GM23338 (cell line): ENCODE data around the gene ZNRF2.

ENCODE experiments used
- CREB1 ChIP-seq: fragments of 250-450 bp; sonication (Bioruptor Pico); IDR thresholded peaks from 2 replicates; pipeline ENCODE4 v1.5.0; 2020; ENCODE audit warnings: low read depth, mild to moderate bottlenecking, moderate library complexity
- EZH2 ChIP-seq: fragments of 200-600 bp; sonication (generic); IDR thresholded peaks from one replicate; pipeline ENCODE4 v1.8.0; 2017; ENCODE audit warnings: antibody characterized with exemption, mild to moderate bottlenecking, low read depth; ENCODE audit not compliant: unreplicated experiment
- EZH2phosphoT487 ChIP-seq: fragments of 200-600 bp; sonication (generic); IDR thresholded peaks from one replicate; pipeline ENCODE4 v1.8.1; 2018; ENCODE audit warnings: antibody characterized with exemption; ENCODE audit not compliant: unreplicated experiment
- JUNB ChIP-seq: IDR thresholded peaks from one replicate; pipeline ENCODE4 v1.6.1; 2016; ENCODE audit warnings: antibody characterized with exemption; ENCODE audit not compliant: unreplicated experiment
- NANOG ChIP-seq: IDR thresholded peaks from 2 replicates; pipeline ENCODE4 v1.6.1; 2016; ENCODE audit warnings: antibody characterized with exemption, borderline replicate concordance
- POLR2AphosphoS5 ChIP-seq: IDR thresholded peaks from 2 replicates; pipeline ENCODE4 v1.6.1; 2016; ENCODE audit warnings: antibody characterized with exemption, low read depth
- REST ChIP-seq: IDR thresholded peaks from one replicate; pipeline ENCODE4 v1.6.1; 2018; ENCODE audit warnings: antibody characterized with exemption; ENCODE audit not compliant: unreplicated experiment
- STAT1 ChIP-seq: IDR thresholded peaks from one replicate; pipeline ENCODE4 v1.6.1; 2016; ENCODE audit warnings: antibody characterized with exemption; ENCODE audit not compliant: unreplicated experiment
- TF ChIP-seq, protein P1 (sequence below), 2 experiments: fragments of 200-600 bp in 1 of 2; sonication (generic) in 1 of 2; conservative IDR thresholded peaks; 2 replicates each; pipeline versions ENCODE4 v1.5.1 to v1.6.1; 2016 to 2017; ENCODE audit warnings: antibody characterized with exemption in 2 of 2, low read depth in 2 of 2, mild to moderate bottlenecking in 2 of 2, moderate library complexity in 1 of 2

DNA sequence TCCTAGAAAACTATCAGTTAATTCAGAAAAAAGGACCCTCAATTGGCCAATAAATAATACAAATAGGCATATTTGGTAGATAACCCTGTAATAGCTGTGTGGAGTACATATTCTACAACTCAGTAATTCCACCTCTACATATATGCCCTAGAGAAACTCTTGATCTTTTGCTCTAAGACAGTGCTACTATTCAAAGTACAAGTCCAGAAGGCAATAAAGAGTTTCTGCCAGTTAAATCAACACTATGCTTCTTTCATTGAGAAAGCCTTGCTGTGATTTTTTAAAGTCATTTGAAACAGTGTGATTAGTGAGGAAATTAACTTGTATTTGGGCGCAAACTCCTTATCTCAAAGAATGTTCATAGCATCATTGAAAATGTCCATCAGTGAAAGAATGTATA, 75.6 kb downstream of the ZNRF2 start:
- TF ChIP-seq NANOG = no peak
- TF ChIP-seq POLR2AphosphoS5 = no peak
- TF ChIP-seq EZH2 = no peak
- TF ChIP-seq, protein P1, sequence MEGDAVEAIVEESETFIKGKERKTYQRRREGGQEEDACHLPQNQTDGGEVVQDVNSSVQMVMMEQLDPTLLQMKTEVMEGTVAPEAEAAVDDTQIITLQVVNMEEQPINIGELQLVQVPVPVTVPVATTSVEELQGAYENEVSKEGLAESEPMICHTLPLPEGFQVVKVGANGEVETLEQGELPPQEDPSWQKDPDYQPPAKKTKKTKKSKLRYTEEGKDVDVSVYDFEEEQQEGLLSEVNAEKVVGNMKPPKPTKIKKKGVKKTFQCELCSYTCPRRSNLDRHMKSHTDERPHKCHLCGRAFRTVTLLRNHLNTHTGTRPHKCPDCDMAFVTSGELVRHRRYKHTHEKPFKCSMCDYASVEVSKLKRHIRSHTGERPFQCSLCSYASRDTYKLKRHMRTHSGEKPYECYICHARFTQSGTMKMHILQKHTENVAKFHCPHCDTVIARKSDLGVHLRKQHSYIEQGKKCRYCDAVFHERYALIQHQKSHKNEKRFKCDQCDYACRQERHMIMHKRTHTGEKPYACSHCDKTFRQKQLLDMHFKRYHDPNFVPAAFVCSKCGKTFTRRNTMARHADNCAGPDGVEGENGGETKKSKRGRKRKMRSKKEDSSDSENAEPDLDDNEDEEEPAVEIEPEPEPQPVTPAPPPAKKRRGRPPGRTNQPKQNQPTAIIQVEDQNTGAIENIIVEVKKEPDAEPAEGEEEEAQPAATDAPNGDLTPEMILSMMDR (conservative IDR thresholded peaks at IDR 0.05; ENCODE audit: low read depth in 2 of 2) = no peak
- TF ChIP-seq EZH2phosphoT487 = no peak
- TF ChIP-seq CREB1 (CRISPR knock-in tag) = no peak
- TF ChIP-seq REST = no peak
- TF ChIP-seq STAT1 = no peak
- no peak for TF ChIP-seq JUNB
